Activated naive CD4-positive, alpha-beta T cell (primary cell): ENCODE data around the gene MORC1.
"Not testable (repeated sequence)": the region's sequence is repeated elsewhere in the genome, so short reads cannot be mapped to it uniquely, and the experiment has no call there.

Source experiments
- DNase-seq, 4 experiments: peaks; one replicate each; lab custom pipeline; 2025; lab: John Stamatoyannopoulos, UW

Gene MORC1

DNA sequence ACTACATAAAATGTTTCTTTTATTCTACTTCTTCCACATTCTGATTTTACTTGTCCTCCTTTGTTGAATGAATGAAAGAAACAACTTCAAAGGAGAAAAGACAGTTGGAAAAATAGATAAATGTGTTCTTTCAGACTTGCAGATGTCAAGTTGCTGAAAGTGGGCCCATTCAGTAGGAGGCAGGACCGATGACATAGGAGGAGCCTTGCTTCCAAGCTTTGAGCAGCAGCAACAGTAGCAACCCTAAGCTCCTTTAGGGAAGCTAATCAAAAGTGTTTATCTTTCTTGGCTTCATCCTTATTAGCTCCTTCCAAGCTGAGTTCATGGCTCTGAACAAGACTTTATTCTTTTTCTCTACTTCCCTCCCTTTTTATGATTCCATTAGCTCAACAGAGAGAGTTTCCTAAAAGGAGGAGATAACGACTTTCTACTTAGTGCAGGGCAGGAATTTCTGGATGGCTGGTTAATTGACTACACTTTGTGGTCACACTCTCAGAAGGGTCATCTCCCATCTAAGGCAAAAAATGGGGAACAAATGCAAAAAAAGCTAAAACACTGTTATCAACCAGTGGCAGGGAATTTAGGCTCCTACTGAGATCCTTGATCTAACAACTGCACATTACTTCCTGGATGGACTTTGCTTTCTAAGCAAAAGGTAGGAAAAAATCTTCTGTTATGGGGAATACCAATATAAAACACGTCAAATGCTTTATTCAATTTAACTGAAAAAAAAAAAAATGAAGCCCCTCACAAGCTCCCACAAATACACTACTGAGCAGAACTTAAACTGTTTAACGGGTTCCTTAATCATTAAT is 4.8 kb downstream of the MORC1 start:
- DNase-seq, result no peak

DNA sequence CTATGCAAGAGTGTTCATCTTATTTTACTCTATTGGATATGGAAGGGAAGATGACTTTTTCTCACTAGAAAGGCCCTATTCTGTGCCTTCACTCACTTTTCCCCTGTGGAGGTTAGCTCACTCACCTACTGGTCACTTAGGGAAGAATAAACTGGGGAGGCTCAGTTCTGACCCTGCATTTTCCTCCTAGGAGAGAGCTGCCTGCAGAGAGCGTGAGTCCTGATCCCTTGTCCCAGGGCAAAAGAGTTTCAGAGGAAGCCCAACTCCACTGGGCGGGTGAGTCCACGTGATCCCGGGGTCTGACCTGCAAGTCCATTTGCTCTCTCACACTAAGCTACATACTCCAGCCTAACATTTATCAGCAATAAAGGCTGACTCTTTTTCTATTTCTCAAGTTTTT is 8.4 kb downstream of the MORC1 start:
- DNase-seq, result no peak

DNA sequence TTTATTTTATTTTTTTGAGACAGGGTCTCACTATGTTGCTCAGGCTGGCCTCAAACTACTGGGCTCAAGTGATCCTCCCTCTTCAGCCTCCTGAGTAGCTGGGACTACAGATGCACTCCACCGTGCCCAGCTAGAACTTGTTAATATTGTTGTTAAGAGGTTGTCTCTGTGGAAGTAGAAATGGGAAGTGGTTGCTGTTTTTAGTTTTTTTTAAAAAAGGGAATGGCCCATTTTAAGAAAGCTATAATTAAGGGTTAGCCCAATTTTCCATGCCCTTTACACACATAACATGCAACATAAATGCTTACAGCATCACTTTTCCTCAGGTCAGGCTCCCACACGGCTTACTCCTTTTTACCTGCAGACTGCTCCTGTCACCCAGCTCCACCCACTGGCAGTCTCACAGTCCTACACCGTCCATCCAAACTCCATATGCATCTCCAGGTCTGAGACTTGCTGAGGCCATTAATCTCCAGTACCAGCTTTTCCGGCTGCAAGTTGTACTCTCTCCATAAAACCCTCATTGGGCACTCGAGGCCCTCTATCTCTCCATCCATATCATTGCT is 19.8 kb downstream of the MORC1 start:
- DNase-seq, result no peak

DNA sequence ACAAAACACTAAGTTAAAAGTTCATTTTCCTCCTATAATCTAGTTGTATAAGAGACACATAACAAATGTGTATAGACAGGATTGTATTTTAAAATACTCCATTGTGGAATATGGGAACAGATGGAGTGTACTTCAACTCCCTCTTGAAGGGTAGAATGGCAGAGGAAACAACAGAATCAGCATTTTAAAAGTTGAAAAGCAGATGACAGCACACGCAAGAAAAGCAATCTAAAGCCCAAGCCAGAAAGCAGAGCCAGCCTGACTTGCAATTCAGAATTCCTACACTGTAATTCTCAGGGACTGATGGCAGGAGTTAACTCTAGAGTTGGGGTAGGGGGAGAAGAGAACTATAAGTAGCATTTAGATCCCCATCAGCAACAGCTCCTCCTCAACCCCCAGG is 22.8 kb downstream of the MORC1 start:
- DNase-seq, result no peak

DNA sequence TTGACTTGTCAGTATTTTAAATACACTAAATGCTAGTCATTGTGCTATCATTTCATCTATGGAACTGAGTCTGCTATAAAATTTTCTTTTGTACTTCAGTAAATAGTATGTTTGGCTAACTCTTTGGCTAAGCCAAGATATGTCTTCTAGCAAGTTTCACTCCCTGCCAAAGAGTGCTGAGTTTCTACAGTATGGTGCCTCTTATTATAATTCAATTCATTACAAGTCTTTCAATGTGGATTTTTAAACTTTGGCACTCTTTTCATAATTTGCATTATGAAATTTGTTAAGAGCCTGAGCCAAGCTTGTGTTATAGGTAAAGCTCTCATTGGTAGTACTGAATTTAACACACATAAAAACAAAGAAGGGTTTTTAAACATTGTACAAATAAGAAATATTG is 24.4 kb downstream of the MORC1 start:
- DNase-seq, result no peak

DNA sequence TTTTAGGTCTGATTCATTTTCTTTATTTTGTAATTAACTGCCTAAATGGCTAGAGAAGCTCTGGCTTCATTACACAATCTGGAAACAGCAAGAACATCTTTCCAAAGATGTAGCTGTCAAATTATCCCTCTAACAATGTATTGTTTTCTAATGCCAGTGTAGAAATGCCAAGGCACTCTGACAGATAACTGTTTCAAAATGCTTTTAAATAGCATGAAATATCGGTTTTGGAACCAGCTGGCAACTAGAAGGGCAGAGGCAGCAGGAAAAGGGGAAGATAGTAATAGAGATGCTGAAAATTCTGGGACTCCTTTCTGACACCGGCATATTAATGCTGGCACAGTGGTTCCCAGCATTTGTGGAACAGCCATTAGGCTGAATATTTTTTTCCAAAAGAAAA is 26.1 kb downstream of the MORC1 start:
- DNase-seq, result no peak

DNA sequence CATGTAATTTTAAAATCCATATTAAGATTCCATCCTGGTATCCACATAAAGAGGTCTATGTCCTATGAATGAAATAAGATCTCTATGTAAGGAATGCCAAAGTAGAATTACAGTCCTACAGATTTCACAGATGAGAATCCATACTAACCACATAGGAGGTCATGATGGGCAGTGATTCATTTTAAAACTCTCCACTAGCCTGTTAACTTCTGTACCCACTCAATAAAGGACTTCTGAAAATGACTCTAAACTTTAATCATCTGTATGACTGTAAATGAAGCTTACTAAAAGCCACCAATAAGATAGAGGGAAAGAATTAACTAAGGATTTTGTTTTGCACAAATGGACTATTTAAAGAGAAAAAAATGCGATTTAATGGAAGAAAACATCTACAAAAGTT is 28.7 kb downstream of the MORC1 start:
- DNase-seq, result no peak

DNA sequence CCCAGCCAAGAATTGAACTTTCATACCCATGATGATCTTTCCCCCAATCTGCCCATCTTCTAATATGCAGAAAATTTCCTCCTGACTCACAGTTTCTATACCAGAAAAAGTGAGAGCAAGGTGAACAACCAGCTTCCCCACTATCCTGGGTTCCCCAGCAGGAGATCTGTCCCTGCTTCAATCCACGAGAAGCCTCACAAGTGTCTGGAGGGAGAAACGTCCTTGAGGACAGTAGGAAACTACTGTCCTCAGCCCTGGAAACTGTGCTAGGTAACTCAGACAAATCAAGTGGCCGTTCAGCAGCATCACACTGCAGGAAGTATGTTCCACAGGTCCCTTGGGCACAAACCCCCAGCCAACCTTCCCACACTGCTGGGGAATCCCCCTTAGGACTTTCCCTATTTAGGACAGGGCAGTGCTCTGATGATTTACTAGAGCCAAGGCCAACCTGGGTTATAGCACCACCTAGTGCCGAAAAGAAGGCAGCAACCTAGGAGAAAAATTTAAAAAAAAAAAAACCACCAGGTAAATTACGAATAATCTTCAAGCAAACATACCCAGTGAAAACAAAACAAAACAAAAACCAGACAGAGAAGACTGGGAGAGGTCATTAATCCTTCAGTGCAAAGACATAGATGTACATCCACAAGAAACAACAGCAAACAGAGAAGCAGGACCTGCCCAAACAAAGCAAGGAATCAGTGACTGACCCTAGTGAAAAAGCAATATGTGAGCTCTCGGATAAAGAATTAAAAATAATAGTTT is 36.0 kb downstream of the MORC1 start:
- no peak for DNase-seq

DNA sequence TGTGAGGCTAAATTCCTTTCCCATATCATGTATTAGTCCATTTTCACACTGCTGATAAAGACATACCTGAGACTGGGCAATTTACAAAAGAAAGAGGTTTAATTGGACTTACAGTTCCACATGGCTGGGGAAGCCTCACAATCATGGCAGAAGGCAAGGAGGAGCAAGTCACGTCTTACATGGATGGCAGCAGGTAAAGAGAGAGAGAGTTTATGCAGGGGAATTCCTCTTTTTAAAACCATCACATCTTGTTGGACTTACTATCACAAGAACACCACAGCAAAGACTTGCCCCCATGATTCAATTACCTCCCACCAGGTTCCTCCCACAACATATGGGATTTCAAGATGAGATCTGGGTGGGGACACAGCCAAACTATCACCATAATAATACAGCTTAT is 37.8 kb downstream of the MORC1 start:
- not testable (repeated sequence) for DNase-seq

DNA sequence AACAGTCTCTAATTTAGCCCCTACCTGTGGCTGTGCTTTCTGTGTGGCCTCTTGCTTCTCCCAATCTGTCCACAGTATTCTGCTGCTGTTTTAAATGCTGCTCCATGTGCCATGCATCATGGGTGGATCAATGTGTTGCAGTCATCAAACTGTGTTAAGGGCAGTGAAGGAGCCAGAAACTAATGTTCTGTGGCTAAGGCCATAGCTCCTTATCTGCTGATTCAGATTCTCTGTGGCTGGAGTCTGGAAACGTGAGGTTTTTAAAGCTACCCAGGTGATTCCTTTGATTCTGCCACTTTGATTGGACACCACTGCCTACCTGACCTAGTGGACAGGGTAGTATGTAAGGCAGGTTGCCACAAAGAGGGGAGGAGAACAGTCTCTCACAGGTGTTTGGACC is 44.8 kb downstream of the MORC1 start:
- DNase-seq, result no peak

DNA sequence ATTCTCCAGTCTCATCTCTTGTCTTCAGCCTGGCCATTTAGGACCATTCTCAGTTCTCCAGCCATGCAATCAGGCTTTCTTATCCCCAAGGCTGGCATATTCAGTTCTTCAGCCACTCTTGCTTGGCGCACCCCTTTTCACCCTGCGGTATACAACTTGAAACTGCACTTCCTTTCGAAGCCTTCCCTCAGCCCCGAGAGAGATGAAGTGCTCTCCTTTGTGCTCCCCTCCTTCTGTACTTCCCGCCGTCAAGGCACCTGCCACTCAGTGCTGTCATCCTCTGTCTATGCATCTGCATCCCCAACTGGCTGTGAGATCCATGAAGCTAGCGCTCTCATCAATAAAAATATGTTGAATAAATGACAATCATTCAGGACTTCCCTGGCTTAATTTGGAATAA is 45.7 kb downstream of the MORC1 start:
- no peak for DNase-seq

DNA sequence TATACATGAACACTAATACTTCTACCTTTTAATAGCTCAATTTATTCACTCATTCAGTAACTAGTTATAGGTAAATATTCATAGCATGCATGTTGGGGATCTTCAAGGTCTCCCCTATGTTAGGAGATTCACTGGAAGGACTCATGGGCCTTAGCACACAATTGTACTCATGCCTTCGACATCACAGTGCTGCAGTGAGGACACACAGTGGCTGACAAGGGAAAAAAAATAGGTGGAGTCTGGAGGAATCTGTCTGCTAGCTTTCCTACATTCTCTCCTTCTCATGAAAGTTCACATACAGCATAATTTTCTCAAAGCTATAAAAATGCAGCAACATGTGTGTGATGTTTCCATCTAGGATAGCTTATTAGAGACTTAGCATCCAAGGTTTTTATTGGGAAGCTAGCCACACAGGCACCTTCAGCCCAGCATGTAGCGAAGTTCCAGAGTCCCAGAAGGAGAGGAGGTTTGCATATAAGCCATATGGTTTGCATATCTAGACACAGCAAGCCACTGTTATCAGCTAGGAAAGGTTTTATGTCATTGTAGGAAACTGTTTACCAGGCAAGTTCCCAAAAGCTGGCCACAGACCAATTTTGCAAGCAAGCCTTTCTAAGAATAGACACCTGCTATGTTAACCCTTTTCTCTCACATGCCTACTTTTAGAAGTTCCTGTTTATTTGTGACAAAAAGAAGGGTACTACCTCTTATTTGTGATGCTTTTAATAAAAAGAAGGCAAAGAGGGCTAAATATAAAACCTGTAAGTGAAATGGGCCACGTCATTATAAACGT is 46.4 kb downstream of the MORC1 start:
- no peak for DNase-seq

DNA sequence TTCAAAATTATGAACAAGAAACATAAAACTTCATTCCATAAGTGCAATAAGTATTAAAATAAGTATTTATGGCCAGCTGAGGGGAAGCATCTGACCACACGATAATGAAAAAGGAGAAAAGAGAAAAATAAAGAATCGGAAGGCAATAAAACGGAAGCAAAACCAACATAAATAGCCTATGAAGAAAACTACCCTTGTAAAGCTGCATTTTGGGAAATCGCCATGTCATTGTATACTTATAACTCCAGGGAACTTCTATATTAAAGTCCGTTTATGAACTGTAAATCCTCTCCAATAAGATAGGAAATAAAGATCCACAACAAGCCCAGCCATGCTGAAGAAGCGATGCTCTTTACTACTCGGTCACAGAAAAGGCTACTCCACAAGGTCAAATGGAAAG is 47.7 kb downstream of the MORC1 start:
- DNase-seq, result no peak

DNA sequence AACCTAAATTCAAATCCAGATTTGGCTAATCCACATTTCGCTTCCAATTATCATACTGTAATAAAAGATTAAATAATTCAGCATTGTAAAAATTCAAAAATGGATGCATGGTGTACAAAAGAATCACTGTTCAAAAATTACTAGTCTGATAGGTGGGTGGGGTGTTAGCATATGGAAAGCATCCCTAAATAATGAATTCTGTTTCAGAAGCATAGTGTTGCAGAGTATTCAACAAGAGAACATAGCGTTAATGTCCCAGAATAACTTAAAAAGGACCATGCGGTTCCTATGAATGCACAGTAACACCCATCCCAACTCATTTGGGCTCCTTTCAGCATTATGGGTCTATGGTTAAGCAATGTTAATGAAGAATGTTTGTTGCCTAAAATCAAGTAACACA is 51.1 kb downstream of the MORC1 start:
- DNase-seq, result no peak

DNA sequence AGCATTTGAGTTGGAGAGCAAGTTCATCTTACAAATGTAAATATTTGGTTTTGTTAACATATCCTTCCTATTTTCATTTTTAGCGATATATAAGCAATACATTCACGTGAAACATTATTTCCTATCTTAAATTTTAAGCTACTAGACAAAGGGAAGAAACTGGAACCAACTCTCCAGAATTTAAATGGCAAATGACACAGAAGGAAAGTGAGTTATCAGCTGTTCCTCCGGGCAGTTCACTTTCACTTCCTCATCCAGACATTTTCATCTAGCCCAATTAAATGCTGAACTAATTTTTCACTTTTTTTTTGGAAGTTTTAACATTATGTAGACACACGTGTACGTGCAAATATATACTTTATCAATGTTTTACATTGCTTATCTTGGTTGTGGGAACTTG is 58.7 kb downstream of the MORC1 start:
- DNase-seq, result no peak

DNA sequence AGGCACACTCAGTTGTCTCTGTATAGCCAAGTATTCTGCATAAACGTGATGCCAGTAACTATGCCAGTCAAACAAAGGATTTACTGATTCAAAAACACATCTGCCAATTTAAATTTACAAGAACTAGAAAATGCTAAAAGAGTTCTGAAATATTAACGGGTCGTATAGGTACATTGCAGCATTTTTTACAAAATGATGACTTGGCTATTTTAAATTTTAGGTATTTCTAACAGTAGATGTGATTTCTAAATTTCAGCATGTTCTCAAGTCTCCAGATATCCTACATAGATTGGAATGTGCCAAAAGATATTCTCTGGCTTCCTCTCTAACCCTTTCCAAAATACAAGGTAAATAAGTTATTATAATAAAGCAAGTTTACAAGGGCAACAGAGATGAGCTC is 60.3 kb downstream of the MORC1 start:
- no peak for DNase-seq

DNA sequence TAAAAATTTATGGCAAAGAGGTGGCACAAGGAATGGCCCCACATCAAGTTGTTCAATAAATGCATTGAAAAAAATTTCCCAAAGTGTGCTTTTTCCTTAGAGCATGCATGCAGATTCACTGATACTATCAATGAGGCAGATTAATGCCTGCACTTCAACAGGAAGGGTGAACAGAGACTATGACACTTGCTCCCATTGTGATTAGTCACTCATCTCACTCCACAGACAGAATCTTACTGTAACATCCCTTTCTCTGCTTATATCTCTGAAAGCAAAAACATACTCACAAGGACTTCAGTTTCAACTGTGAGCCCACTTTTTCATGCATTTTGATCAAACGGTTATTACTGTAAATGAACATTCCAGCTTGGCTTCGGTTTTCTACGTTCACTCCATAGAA is 60.9 kb downstream of the MORC1 start:
- DNase-seq, result no peak

DNA sequence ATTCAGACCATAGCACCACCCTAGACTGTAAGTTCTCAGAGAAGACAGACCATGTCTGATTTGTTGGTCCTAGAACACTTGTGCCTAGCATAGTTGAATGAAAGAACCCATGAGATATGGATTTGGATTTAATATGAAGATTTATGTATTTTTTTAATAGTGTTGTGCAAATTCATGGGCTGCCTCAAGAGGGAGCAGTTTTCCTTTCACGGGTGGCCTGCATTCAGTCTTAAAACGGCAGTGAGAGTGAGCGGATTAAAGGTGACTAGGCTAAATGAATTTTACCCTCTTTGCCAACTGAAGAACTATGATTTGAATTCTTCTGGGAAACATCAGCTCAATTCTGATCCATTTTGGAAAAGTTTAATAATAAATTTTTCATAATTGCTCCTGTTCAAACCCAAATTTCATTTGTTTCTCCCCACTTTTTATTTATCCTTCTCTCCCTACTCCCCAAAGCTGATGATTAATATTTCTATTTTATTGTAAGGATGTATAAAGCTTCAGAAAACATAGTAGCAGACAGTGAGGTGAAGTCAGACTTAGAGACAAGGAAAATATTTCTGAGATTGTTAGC is 67.3 kb downstream of the MORC1 start:
- DNase-seq, result no peak

DNA sequence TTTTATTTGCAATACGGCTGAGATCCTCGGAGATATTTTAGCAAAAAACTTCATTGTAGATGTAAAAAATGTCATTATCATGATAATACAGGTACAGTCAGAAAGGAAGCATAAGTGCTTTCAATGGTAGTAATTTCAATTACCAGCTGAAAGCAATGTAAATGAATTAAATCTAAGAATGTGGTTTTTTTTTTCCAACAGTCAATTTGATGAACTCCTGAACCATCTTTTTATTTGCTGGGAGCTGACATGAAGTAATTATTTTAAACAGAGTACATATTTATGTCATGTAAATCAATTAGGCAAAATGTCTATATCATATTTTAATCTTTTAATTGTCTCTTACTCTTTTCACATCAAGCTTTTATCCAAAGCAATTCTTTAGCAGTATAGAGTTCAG is 70.6 kb downstream of the MORC1 start:
- no peak for DNase-seq

DNA sequence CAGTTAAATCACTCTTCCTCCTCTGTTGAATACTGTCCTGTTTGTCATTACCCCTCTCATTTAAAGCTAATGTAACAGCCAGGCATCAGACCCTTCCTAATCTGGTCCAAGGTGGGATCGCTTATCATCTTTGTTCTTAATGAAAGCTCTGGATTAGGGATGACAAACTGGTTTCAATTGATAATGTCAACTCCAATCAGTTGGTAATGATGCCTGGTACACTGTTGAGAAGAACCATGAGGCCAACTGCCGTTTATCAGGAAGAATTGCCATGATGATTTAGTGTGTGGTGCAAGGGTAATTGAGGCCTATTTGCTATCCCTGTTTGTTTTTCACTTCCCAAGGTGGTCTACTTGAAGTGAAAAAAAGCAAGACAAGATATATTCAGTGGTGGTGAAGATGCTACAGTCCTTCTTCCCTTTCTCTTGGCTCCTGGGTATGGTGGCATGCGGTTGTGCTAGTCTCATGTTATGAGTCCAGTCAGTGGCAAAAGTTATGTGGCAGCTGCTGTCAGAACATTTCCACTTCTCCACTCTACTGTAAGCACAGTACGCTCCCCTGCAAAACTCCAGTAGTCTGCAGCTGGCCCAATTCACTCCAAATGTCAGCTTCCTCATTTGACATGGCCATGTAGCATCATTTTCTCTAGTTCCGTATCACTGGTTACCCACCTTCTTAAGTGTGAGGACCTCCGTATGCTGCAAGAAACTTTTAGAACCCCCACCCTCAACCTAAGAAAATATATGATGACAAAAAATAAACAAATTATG is 72.5 kb downstream of the MORC1 start:
- DNase-seq, result no peak

DNA sequence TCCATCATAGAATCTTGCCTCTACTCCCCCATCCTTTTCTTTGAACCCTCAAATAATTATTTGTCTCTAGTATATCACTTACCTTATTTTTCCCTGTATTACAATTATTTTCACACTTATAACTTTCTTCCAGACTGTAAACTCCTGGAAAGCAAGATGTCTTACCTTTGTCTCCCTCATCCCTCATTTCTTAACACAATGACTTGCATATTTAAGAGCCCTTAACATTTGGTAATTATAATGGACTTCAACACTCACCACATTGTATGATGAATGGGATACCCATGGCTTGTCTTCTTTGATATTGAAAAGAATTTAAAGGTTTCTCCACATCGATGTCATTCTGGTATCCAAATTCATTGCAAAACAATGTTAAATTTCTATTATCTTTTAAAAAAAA is 82.9 kb downstream of the MORC1 start:
- no peak for DNase-seq
